Heart right ventricle (tissue), 16 donors: ENCODE data around the gene KCTD15. TPM values are rescaled to one million over a fixed set of nuclear protein-coding genes. Genes with fewer than 3 reads are reported as not detected.

ENCODE experiments used
- ATAC-seq, 8 donors: fragments of 200-7000 bp; cut with Tn5 transposase; one replicate each; pipeline ENCODE4 v1.9.1; 2020; ENCODE audit warnings: mild to moderate bottlenecking in 8 of 8, moderate library complexity in 8 of 8, moderate number of reproducible peaks in 1 of 8
- DNase-seq, 2 donors: peaks; one replicate each; pipeline ENCODE4 v3.0.0-alpha.2; 2020
- H3K27ac ChIP-seq, 10 donors: fragments of 200-600 bp; sonication (generic) in 2 of 10; one replicate each; pipeline versions ENCODE4 v1.5.0 to v1.8.0; 2020 to 2022; ENCODE audit warnings: mild to moderate bottlenecking in 3 of 10
- H3K27me3 ChIP-seq, 7 donors: fragments of 200-600 bp; one replicate each; pipeline ENCODE4 v1.8.0; 2021 to 2022; ENCODE audit warnings: mild to moderate bottlenecking in 2 of 7
- H3K36me3 ChIP-seq, 9 donors: fragments of 200-600 bp; sonication (generic) in 1 of 9; one replicate each; pipeline versions ENCODE4 v1.5.0 to v1.8.0; 2020 to 2022; ENCODE audit warnings: mild to moderate bottlenecking in 2 of 9
- H3K4me1 ChIP-seq, 9 donors: fragments of 200-600 bp; sonication (generic) in 1 of 9; one replicate each; pipeline versions ENCODE4 v1.5.0 to v1.8.0; 2020 to 2022; ENCODE audit warnings: mild to moderate bottlenecking in 4 of 9
- H3K4me3 ChIP-seq, 10 donors: fragments of 200-600 bp; sonication (generic) in 2 of 10; one replicate each; pipeline versions ENCODE4 v1.5.0 to v1.8.0; 2020 to 2022; ENCODE audit warnings: mild to moderate bottlenecking in 7 of 10, moderate library complexity in 2 of 10
- H3K9me3 ChIP-seq, 11 donors: fragments of 200-600 bp in 10 of 11; sonication (generic) in 2 of 11; one replicate each; pipeline versions ENCODE4 v1.5.0 to v1.8.0; 2013 to 2022; ENCODE audit warnings: mild to moderate bottlenecking in 2 of 11, control low read depth in 1 of 11, moderate library complexity in 1 of 11
- WGBS, 2 donors: extraction: QIAGEN DNeasy Blood & Tissue Kit; methylation state at CpG; one replicate each; pipeline ENCODE4 v1.1.7; 2013; ENCODE audit warnings: inconsistent platforms in 1 of 2; 5-methylcytosine and 5-hydroxymethylcytosine counted together
- intact Hi-C, 10 donors: fragments of 100-400 bp; cut with DNase I; formaldehyde crosslinking; loops; one replicate each; pipeline versions ENCODE4 v1.11.1 to v1.14.2; 2022
- long read RNA-seq, 3 donors: library from polyadenylated mRNA; unstranded; transcript quantifications; one replicate each; pipeline ENCODE4 v2.0.0, GENCODE V29; 2020 to 2021
- polyA plus RNA-seq, 2 donors: library from polyadenylated mRNA; stranded (reverse); fragments of 200-250 nt; gene quantifications; one replicate each; pipeline ENCODE4 v1.2.3, GENCODE V29; 2013
- total RNA-seq, 10 donors: library from RNA; stranded (reverse); fragmentation: NEBNext Ultra II Directional in 3 of 10; extraction: Animal tissue kit (Norgen Biotek cat#: 25700) in 3 of 10; gene quantifications; one replicate each; pipeline versions ENCODE4 v1.2.1 to v1.2.4, GENCODE V29; 2021 to 2023
- TF ChIP-seq, protein P1 (sequence below), 9 donors: fragments of 200-600 bp; sonication (generic) in 2 of 9; IDR thresholded peaks; one replicate each; pipeline versions ENCODE4 v1.5.0 to v1.8.0; 2021 to 2022; ENCODE audit warnings: antibody characterized with exemption in 9 of 9, mild to moderate bottlenecking in 5 of 9, moderate library complexity in 1 of 9
- donor health status: Arrhythmogenic right ventricular cardiomyopathy.
- donor health status: ischemic (EF 13 %, LVEDD 7.1; RV severe dilation, severe dysfunction).
- donor health status: healthy with polysubstance abuse.
- donor health status: DM: no; HTN: yes; CAD: no.
- donor health status: DM: no; HTN: no; CAD: no.
- donor health status: ischemic (EF 25% LVEDD 6.9; RV normal size, moderate dysfunction).
- donor health status: ischemic (EF 25% LVEDD 5.7; RV mildly dilated, moderate dysfunction).
- donor health status: healthy.
- donor health status: DM: yes; HTN: yes; CAD: no.
- donor health status: Ischemic cardiomyopathy.
- donor health status: ischemic (EF 35%, LVEDD 5.7; RV mildly dilated, moderate dysfunction).
- donor health status: nonischemic (EF 11% LVEDD 7.7; RV severe dilation, severe dysfunction).
- donor health status: DM: yes; HTN: yes; CAD: no.
- donor health status: PGD.
- donor health status: ischemic (EF 29% LVEDD 5.4; RV normal size, mild dysfunction).
- donor health status: nonischemic (EF 23%, LVEDD 6.1; RV moderate dilation, normal function).

Gene KCTD15, protein sequence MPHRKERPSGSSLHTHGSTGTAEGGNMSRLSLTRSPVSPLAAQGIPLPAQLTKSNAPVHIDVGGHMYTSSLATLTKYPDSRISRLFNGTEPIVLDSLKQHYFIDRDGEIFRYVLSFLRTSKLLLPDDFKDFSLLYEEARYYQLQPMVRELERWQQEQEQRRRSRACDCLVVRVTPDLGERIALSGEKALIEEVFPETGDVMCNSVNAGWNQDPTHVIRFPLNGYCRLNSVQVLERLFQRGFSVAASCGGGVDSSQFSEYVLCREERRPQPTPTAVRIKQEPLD
- 10 to 100 TPM in 1 of 10 donors, 1 to 10 TPM in 9; 3.5 to 18.6 (median 7.2) TPM for total RNA-seq
- polyA plus RNA-seq: 10 to 100 TPM; 16.0 to 22.5 TPM
- long read RNA-seq, donor 1, partial matches to known transcripts: 1 of 12 reads
- long read RNA-seq, donor 1, other reads (novel, unspliced or antisense): 9 of 12 reads
- long read RNA-seq, donor 2, partial matches to known transcripts: 15 of 20 reads
- long read RNA-seq, donor 2, other reads (novel, unspliced or antisense): 3 of 20 reads
- long read RNA-seq, donor 3, partial matches to known transcripts: 24 of 35 reads
- long read RNA-seq, donor 3, other reads (novel, unspliced or antisense): 7 of 35 reads

- Histone ChIP-seq H3K9me3 (no peaks in the 10 kb centered on the region), H3K27me3 (peaks cover 0 to 28% (median 6%) of the 10 kb centered on the region in 7 donors), H3K36me3 (peaks cover 0 to 20% (median 2%) of the 10 kb centered on the region in 9 donors), H3K27ac (peak within 1 kb of the TSS; percentile 90 to 100 (median 98)), H3K4me3 (peak within 1 kb of the TSS; percentile 80 to 93 (median 84)), H3K4me1 (peaks cover 0 to 38% (median 15%) of the 10 kb centered on the region in 9 donors)
- intact Hi-C loops: loop anchor here in 6 of 10 donors (1.0 to 10.0 kb wide), 7 partner anchors 24 to 201 kb away; no protein-coding TSS in a partner anchor
- WGBS, 2 donors: 0% methylated on average over 61 to 85 of the region's 92 CpGs
- TF ChIP-seq, protein P1, sequence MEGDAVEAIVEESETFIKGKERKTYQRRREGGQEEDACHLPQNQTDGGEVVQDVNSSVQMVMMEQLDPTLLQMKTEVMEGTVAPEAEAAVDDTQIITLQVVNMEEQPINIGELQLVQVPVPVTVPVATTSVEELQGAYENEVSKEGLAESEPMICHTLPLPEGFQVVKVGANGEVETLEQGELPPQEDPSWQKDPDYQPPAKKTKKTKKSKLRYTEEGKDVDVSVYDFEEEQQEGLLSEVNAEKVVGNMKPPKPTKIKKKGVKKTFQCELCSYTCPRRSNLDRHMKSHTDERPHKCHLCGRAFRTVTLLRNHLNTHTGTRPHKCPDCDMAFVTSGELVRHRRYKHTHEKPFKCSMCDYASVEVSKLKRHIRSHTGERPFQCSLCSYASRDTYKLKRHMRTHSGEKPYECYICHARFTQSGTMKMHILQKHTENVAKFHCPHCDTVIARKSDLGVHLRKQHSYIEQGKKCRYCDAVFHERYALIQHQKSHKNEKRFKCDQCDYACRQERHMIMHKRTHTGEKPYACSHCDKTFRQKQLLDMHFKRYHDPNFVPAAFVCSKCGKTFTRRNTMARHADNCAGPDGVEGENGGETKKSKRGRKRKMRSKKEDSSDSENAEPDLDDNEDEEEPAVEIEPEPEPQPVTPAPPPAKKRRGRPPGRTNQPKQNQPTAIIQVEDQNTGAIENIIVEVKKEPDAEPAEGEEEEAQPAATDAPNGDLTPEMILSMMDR (IDR thresholded peaks at IDR 0.05): no peak
- peak in 1 of 2 donors; percentile 51 for DNase-seq
- peak in 3 of 8 donors; percentile 5 to 37 (median 16) for ATAC-seq
Measured at GRCh38 chr19:33796164-33796875, at the start of gene KCTD15. TSS of gene KCTD15 (plus strand) at chr19:33796870. CDS start at chr19:33800455, 3,585 bp downstream.

DNA sequence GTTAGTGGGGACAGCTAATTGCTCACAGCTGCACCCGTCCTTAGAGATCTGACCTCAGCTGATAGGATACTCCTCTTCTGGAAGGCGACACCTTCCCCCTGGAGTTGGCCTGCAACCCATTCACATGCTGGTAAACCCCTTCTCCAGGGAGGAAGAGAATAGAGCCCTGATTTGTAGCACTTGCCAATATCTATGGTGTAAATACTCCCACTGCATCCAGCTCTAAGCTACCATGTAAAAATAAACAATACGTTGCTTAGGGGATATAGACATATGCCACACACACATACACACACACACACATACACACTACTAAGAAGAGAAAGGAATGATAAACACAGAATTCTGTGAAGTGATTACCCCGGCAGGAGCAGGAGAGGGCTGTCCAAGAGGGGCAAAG, 49.4 kb upstream of the KCTD15 start:
- H3K4me3 ChIP-seq: no peak overlapping the region
- WGBS, 2 donors: 41 to 56% methylated on average over 4 of the region's 4 CpGs
- no peak overlapping the region for H3K27ac ChIP-seq
- no peaks in the 10 kb centered on the region for H3K4me1 ChIP-seq
- intact Hi-C loops: no loop called here
- no peaks in the 10 kb centered on the region for H3K36me3 ChIP-seq
- ATAC-seq (no peak), DNase-seq (no peak)
- H3K9me3 ChIP-seq: no peaks in the 10 kb centered on the region
- peaks cover 0 to 46% (median 20%) of the 10 kb centered on the region in 7 donors for H3K27me3 ChIP-seq
- TF ChIP-seq, protein P1 (IDR thresholded peaks at IDR 0.05): no peak

- Histone ChIP-seq H3K4me3 (no peak overlapping the region), H3K27me3 (peaks cover 0 to 46% (median 20%) of the 10 kb centered on the region in 7 donors), H3K9me3 (no peaks in the 10 kb centered on the region), H3K4me1 (no peaks in the 10 kb centered on the region), H3K27ac (no peak overlapping the region), H3K36me3 (no peaks in the 10 kb centered on the region)
- no peak for DNase-seq
- intact Hi-C loops: no loop called here
- 85 to 89% methylated on average over 8 of the region's 8 CpGs for whole genome bisulfite sequencing, 2 donors
- TF ChIP-seq, protein P1 (IDR thresholded peaks at IDR 0.05): no peak
- ATAC-seq: no peak
Measured at GRCh38 chr19:33748231-33748630, 48.4 kb upstream of the KCTD15 start.

GRCh38 chr19:33749016-33749415, 47.7 kb upstream of the KCTD15 start:
- Histone ChIP-seq H3K4me1 (no peaks in the 10 kb centered on the region), H3K36me3 (no peaks in the 10 kb centered on the region), H3K4me3 (no peak overlapping the region), H3K27me3 (peaks cover 0 to 46% (median 20%) of the 10 kb centered on the region in 7 donors), H3K27ac (no peak overlapping the region), H3K9me3 (no peaks in the 10 kb centered on the region)
- TF ChIP-seq, protein P1 (IDR thresholded peaks at IDR 0.05): no peak
- ATAC-seq: no peak
- WGBS, 2 donors: 73 to 88% methylated on average over 3 of the region's 3 CpGs
- intact Hi-C loops: no loop called here
- no peak for DNase-seq
